Tibial nerve (tissue), 3 donors: ENCODE measurements around the gene NTNG2.

ENCODE experiments used
- POLR2A ChIP-seq, 2 donors: fragments of 450-650 bp; IDR thresholded peaks; one replicate each; pipeline ENCODE4 v1.6.1; 2017; ENCODE audit warnings: antibody characterized with exemption in 2 of 2, mild to moderate bottlenecking in 2 of 2, moderate library complexity in 2 of 2
- TF ChIP-seq, protein P1 (sequence below), 5 experiments: fragments of 200-600 bp in 3 of 5; fragments of 450-650 bp in 2 of 5; sonication (generic) in 3 of 5; IDR thresholded peaks; one replicate each; pipeline ENCODE4 v1.5.1; 2016 to 2019; ENCODE audit warnings: antibody characterized with exemption in 5 of 5, mild to moderate bottlenecking in 3 of 5, moderate library complexity in 2 of 5

DNA sequence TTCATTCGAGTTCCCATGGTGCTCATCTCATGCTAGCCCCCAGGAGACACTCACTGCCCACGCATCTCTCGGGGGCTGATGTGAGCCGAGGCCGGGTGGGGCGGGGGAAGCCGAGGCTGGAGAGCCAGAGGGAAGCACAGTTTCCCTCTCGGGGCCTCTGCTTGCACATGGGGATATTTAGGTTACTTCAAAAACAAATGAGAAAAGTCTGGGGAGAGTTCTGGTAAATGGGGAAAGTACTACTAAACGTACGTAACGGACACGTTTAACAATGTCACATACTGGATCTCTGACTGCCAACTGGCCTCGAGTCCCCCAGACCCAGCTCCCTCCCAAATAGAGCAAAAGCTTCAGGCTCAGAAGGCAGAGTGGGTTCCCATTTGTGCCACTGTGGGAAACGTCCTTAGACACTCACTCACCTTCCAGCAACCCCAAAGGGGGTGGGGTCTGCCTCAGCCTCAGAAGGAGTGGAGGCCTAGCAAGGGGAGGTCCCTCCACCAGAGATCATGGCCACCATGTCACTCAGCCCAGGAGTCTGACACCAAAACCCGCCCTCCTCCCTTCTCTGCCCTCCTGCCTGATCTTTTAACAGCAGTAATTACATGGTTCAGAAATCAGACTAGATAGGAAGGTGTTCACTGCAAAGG, 33.8 kb upstream of the NTNG2 start:
- no peak for TF ChIP-seq POLR2A (IDR thresholded peaks at IDR 0.05)
- TF ChIP-seq, protein P1, sequence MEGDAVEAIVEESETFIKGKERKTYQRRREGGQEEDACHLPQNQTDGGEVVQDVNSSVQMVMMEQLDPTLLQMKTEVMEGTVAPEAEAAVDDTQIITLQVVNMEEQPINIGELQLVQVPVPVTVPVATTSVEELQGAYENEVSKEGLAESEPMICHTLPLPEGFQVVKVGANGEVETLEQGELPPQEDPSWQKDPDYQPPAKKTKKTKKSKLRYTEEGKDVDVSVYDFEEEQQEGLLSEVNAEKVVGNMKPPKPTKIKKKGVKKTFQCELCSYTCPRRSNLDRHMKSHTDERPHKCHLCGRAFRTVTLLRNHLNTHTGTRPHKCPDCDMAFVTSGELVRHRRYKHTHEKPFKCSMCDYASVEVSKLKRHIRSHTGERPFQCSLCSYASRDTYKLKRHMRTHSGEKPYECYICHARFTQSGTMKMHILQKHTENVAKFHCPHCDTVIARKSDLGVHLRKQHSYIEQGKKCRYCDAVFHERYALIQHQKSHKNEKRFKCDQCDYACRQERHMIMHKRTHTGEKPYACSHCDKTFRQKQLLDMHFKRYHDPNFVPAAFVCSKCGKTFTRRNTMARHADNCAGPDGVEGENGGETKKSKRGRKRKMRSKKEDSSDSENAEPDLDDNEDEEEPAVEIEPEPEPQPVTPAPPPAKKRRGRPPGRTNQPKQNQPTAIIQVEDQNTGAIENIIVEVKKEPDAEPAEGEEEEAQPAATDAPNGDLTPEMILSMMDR (IDR thresholded peaks at IDR 0.05): no peak
